HG03469 (cell line): ENCODE data around the gene RCOR2.

Experiments used
- ATAC-seq: cut with Tn5 transposase; IDR thresholded peaks from one replicate; pipeline ENCODE4 v1.9.1; 2021; ENCODE audit warnings: mild to moderate bottlenecking, moderate library complexity, moderate number of reproducible peaks; ENCODE audit not compliant: unreplicated experiment

RCOR2 gene

DNA sequence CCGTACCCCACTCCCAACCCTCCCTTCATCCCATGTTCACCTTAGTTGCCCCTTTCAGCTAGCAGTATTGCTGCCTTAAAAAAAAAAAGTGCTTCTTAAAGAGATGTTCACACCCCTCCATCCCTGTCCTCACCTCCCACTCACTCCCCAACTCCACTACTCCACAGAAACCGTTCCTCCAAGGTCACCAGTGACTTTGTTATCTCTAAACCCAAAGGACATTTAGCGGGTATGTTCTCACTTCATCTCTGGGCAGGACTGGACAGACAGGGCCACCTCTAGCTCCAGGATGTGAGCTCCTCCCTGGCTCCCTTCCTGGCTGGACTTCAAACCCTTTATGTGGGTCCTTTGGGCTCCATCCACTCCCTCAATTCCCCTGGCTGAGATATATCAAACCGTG, 6.4 kb upstream of the RCOR2 start:
- ATAC-seq: no peak

DNA sequence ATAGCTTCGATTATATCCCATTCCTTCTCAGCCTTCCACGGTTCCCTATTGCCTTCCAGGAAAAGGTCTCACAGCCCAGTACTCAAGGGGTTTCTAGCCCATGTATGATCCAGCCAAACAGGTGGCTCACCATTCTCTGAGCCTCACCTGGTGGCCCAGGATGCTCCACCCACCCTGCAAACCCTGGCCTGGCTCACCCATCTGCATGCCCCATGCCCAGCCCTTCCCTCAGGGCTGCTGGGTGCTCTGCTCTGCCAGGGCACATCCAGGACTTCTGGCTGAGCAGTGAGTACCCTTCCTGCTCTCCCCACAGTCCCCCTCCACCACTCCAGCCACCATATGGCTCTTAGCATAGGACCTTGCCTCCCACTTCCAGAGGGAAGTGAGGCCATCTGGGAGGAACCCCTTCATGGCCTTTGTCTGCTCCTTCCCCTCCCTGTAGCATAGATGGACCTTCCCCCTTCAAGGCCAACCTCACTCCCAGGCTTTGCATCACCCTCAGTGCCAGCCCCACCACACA, 5.8 kb upstream of the RCOR2 start:
- no peak for ATAC-seq

DNA sequence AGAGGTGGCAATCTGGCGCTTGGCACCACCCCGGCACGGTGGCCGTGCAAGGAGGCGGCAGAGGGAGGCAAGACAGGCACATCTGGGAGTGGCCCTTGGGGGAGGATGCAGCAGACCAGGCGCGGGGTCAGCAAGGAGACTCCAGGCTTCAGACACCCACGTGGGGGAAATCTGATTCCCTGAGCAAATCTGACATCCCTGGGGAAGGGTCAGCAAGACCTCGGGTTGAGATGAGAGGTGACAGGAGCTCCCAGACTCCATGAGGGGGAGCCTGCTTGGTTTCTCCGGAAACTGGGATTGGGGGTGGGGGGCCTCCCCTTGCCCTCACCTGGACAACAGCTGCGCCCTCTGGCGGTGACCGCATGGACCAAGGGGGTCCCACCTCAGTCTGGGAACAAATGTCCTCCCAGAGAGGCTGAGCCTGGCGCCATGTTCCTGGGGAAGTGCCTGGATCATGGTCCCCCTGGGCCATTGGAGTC, 4.0 kb upstream of the RCOR2 start:
- ATAC-seq: no peak

DNA sequence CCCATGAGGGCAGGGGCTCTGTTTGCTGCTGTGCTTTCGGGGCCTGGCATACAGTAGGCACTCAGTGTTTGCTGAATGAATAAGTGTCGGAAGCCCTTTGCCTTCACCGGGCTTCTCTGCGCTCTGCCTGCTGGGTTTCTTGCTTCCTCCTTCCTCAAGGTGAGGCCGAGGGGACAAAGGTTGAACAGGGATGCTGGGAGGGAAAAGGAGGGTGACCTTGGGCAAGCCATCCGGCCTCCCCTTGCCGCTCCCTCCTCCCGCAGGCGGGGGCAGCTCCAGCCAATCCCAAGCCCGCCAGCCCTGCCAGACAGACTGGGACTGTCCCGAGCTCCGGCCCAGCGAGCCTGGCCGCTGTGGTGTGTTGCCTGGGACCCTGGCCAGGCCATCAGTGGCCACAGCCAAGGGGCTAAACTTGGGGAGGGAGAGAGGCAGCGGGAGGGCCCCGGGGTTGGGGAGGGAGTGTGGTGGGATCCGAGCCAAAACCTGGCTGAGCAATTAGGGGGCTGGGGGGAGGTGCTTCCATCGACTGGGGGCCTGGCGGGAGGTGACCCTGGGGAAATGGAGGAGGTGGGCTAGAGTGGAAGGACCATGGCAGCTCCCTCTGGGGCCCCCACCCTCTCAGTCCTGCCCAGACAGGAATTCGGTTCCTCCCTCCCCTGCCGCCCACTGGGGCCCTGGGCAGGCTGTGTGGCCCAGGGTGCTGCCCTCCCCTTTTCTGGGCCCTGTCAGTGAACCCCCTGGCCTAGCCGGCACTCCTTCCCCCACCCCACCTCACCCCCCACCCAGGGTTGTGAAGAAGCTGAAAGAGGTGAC, 3.4 kb upstream of the RCOR2 start:
- no peak for ATAC-seq

DNA sequence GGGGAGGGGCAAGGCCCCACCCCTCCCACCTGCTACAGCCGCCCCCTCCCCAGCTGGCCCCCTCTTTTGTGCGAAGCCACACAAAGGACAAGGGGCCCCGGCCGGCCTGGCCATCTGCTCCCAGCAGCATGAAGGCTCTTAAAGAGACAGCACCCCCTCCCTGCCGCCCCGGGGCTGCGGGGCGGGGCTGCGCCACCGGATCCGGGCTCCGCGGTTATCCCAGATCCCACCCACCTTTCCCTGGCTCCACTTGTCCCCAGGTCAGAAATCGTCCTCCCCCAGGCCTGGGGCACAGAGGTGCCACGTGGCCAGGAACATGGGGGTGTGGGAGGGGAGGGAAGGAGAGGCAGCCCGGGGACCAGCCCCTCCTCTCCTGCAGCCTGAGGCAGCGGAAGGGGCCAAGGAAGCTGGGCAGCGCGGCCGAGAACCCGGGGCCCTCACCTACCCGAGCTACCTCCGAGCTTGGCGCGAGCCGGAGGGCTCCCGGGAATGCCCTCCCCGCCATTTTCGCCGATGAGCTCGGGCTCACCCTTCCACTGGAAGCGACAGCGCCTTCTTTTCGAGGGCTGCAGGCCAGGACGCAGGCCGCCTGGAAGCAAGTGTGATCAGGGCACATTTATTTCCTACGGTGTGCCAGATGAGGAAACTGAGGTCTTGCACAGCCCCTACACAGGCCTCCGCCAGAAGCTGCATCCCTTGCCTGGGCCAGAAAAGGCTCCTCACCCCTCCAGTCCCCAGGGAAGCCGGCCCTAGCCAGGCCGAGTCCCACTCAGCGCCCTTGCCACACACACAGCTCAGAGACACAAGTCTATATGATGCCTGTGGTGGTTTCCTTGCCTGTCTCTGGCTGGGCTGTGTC, 2.5 kb upstream of the RCOR2 start:
- ATAC-seq: no peak

DNA sequence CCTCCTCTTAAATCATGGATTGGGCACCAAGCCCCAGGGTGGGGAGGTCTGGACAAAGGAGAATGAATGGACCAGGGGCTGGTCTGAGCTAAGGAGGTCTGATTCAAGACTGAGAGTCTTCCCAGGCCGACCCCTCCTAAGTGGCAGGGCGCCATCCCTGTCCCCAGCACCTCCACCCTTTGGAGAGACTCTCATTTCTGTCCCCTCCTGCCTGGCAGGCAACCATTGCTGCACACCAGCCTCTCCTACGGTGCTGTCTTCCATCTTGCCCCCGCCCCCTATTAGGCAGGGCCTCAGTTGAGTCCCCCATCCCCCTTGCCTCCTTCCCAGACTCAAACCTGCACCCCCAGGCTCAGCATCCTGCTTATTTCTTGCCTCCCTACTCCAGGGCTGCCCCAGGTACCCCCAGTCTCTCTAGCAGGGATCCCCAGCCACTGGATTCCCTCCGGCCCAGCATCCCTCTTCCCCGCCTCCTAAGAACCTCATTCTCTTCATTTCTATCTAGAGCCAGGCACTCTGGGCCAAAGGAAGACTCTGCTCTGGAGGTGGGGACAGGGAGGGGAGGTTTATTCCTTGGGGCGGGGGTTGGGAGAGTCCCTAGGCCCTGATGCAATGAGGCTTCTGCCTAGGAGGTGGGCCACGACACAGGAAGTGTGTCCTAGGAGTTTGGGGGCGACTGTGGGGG, 1.7 kb upstream of the RCOR2 start:
- no peak for ATAC-seq

DNA sequence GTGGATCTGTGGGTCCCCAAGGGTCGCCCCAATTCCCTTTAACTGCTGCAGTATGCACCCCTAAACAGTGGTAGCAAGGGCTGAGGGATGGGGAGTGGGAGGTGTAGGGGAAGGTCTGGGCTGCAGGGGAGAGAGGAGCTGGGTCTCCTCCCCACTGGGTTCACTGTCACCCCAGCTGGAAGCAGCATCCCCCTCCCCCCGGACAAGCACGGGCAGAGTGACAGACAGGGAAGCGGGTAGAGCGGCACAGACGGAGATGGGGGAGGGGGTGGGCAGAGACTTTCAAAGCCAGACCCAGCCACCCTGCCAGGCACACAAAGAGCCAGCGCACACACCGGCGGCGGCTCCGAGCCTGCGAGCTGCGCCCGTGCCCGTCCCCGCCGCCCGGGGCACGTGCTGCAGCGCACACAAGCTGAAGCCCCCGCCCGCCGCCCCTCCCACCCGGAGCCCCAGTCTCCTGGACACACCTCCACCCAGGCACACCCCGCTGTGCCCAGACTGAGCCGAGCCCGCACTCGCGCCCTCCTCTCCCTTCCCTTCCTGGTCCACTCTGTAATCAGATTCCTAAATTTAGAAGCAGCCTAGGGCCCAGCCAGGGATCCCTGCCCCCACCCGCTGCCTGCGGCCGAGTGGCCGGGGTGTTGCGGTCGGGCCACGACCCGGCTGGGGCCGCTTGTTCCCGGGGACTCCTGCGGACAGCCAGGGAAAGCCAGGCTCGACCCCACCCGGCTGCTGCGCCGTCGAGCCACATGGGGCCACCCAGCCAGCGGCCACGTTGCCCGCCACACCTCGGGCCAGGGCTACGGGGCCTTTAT, 935 bp upstream of the RCOR2 start:
- no peak for ATAC-seq

DNA sequence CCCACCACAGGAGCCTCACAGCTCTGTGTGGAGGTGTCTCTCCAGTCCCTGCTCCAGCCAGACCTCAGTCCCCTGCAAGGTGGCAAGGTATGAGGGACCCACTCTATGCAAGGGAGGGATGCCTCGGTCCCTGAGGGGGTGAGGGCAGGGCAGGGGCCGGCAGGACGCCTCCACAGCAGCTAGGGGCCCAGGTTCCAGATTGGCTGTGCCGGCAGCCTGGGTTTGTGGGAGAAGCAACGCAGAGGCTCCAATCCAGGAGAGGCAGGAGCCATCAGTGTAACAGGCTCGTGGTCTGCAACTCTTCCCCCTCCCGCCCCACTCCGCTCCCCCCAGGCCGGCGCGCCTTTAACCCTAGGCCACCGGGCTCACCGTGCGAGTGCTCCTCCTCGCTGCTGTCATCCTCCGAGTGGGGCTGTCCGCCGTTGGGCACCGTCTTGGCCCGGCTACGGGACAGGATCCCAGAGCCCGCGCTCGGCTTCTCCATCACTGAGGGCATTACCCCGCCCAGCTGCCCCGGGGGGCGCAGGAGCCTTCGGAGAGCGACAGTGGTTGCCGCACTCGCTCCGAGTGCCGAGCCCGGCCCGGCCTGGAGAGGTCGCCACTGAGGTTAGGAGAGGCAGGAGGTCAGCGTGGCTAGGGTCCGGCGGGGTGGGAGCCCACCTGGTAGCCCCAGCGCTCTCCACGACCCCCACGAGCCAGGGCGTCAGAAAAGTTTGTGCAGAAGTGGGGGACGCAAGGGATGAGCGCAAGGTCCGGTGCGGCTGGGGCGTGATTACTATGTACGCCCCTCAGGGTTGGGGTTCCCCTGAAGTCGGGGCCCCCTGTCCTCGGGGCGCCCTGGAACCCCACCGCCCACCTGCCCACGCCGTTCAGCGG, 765 bp downstream of the RCOR2 start:
- ATAC-seq: no peak

DNA sequence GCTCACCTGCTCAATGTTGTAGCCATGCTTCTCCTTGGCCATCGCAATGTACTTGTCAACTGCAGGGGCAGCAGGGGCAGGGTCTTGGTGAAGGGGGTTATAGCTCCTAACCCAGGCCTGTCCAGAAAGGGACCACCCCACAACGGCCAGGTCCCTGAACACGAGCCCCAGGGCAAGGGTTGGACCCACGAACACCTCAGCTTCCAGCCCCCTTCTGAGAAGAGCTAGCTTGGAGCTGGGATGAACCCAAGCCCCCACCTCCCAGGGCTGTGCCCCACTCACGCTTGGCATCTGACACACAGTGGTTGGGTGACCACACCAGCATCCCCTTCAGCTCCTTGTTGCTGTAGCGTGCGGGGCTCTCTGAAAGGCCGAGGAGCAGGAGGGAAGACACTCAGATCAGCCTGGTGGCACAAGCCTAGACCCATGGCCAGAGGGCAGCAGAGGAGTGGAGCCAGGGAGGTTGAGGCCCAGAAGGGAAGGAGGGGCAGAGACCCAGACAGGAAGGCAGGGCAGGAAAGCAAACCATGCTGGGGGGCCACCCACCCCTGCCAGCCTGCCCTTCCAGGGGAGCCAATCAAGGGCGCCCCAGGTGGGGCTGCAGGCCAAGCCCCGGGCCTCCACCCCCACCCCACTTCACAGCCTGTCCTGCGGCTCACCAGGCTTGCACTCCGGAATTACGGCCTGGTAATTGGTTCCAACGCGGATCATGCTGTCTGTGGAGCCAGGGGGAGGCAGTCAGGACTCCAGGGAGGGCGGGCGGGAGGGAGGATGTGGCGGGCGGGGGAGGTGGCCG, 1.9 kb downstream of the RCOR2 start:
- ATAC-seq: no peak

DNA sequence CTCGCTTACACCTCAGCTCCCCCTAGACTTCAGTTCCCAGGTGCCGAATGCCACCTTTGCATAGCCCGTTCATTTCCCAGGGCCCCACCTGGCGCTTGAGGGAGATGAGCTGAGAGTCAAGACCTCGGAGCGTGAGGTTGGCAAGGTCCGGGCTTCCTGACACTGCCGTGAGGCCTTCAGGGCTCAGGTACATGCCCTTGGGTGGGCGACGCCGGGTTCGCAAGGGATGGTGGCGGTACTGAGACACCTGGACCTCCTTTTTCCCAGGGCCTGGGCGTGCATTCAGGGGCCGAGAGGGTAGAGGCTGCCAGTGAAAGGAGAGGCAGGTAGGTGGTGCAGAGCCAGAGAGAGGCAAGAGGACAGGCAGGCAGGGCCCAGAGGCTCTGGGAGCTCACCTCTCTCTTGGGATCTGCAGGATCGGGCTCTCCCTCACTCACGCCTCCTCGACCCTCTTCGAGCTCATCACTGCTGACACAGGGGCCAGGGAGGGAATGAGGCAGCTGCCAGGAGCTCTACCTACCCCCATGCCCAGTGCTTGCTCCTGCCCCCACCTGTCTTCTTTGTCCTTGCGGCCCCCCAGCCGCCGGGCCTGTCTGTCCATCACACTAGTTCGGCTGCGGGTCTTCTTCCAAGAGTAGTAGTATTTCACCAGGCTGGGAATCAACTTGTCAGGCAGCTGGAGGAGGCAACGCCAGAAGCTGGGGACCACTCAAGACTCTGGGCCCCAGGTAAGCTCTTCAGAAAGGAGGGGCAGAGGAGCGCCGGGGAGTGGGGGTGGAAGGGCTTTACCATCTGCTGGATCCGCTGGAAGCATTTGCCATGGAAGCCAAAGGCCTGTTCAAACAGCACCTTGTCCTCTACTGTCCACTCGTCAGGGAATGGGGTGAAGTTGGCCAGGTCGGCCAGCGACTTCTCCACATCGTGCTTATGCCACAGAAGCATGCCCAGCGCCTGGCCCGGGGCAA, 2.8 kb downstream of the RCOR2 start:
- no peak for ATAC-seq

DNA sequence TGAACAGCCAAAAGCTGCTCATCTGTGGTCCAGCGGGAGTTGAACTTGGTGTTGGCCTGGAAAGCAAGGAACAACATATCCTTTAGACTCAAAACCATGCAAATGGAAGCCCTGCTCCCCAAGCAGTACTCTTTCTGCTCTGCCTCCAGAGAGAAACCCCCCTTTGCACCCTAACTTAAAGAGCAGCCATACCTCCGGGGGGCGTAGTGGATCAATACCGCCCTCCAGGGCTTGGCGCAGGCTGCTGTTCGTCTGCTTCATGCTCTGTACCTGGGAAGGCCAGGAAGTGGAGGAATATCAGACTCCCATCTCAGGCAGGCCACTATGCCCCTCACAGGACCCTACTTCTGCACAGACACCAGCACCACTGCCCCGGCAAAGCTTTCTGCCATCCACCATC, 4.3 kb downstream of the RCOR2 start:
- ATAC-seq: no peak

DNA sequence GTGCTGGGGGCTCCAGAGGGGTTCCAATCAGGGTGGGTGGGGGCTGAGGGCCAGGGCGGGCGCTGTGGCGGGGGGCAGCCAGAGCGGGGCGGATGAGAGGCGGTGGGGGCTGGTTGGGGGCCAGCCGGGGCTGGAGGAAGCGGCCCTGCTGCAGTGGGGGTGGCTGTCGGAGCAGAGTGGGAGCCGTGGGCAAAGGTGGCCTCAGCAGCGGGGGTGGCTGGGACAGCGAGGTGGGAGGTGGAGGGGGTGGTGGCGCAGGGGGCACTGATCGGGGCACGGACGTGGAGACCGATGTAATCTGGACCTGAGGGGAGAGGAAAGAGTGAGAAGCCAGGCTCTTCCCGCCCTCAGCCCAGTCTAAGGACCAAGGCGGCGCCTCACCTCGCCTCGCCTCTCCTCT, 5.1 kb downstream of the RCOR2 start:
- no peak for ATAC-seq

DNA sequence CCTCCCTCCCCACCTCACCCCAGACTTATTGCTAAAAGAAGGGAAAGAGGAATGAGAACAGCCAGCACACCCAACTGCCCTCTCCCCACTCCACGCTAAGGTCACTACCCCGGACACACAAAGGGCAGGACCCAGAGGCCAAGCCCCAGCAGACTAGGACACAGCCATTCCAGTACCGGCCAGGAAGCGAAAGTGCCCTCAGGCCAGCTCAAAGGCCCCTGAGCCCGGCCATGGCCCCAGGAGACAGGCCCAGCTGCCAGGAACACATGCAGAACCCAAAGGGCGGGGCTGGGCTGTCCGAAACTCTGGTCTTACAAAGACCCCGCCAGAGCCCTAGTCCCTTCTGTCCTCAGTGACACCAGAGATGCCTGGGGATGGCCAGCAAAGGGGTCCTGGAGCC, 5.5 kb downstream of the RCOR2 start:
- ATAC-seq: no peak

DNA sequence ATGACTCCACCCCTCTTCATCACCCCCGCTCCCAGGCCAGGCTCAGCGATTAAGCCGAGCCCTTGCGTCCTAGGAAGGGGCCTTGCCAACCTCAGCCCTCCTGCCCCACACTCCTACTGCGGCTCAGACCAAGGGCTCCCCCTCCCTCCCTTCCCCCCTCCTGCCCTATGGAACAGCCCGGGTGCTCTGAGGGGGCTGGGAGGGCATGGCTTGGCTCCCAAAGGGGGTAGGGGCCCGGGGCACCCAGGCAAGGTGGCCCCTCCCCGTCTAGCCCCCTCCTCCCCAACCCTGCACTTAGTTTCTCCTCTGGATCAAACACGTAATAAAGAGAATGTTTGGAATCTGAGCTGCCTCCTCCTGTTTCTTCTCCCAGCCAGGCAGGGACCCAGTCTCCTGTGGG, 6.3 kb downstream of the RCOR2 start:
- no peak for ATAC-seq

DNA sequence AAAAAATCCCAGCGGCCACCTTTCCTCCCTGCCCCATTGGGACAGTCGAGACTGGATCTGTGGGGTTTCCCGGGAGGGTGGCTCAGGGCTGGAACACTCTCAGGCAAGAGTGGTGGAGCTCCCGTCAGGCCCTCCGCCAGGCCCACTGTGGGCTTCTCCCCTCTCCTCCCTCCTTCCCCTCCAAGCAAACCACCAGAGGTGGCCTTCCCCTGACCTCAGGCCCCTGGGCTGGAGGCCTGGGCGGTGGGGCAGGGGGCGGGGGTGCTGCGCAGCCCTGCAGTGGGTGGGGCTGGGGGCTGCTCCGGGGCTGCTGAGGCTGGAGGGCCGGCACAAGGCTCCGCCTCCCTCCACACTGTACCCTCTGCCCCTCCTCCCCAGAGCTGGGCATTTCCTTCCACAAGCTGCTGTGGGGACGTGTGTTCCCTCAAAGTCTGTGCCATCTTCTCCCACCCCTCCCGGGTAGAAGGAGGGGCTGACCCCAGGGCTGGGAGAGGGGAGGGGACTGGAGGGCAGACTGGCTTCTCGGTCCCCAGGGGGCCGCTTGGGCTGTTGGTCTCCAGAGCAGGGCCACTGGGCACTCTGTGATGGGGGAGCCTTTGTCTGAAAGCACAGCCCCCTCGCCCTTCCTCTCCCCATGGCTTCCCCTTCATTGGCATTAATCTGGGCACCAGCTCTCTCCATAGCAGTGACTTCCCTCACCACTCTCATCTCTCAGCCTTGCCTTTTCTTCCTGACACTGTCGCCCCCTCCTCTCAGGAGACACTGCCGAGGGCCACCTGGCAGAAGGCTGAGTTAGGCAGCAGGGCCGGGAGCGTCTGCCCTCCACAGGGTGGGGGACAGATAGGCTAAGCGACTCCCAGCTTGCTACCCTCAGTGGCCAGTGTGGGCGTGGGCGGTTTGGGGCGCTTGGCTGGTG, 7.1 kb downstream of the RCOR2 start:
- ATAC-seq: no peak

DNA sequence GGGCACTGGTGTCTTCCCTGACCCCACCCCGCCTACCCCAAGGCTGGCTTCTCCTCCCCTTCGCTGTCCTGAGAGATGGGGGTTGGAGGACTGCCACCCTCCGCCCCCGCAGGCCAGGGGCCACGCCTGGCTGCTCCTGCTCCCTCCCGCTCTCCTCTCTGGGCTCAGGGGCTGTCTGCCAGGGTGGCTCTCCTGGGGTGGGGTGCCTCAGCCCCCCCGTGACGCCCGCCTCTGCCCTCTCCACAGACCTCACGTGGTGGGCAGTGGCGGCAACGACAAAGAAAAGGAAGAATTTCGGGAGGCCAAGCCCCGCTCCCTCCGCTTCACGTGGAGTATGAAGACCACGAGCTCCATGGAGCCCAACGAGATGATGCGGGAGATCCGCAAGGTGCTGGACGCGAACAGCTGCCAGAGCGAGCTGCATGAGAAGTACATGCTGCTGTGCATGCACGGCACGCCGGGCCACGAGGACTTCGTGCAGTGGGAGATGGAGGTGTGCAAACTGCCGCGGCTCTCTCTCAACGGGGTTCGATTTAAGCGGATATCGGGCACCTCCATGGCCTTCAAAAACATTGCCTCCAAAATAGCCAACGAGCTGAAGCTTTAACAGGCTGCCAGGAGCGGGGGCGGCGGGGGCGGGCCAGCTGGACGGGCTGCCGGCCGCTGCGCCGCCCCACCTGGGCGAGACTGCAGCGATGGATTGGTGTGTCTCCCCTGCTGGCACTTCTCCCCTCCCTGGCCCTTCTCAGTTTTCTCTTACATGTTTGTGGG, 8.1 kb downstream of the RCOR2 start:
- no peak for ATAC-seq
